GM23338 (cell line): ENCODE results near the gene NOP9. TPM values are rescaled to one million over a fixed set of nuclear protein-coding genes. Genes with fewer than 3 reads are reported as not detected.
"Not testable (repeated sequence)": the region's sequence is repeated elsewhere in the genome, so short reads cannot be mapped to it uniquely, and the experiment has no call there.

Experiments
- ATAC-seq: fragments of 200-7000 bp; cut with Tn5 transposase; 3 replicates; pipeline ENCODE4 v1.9.1; 2020
- DNase-seq: peaks from one replicate; pipeline ENCODE4 v3.0.0-alpha.2; 2015; ENCODE audit warnings: low spot score
- H2AFZ ChIP-seq: fragments of 200-600 bp; sonication (generic); 2 replicates; pipeline ENCODE4 v1.8.0; 2016; ENCODE audit warnings: antibody characterized with exemption, mild to moderate bottlenecking, moderate library complexity
- H3F3A ChIP-seq: fragments of 200-600 bp; sonication (generic); replicated peaks from 2 replicates; pipeline ENCODE4 v1.8.0; 2017; ENCODE audit warnings: antibody characterized with exemption, mixed run types, low read depth
- H3K27ac ChIP-seq: fragments of 200-600 bp; sonication (generic); 2 replicates; pipeline ENCODE4 v1.6.1; 2016; ENCODE audit warnings: low read depth
- H3K27me3 ChIP-seq: fragments of 200-600 bp; sonication (generic); 2 replicates; pipeline ENCODE4 v1.8.0; 2016; ENCODE audit warnings: mild to moderate bottlenecking, mixed run types, moderate library complexity; ENCODE audit not compliant: insufficient read depth
- H3K36me3 ChIP-seq: fragments of 200-600 bp; sonication (generic); 2 replicates; pipeline ENCODE4 v1.8.0; 2016; ENCODE audit warnings: mild to moderate bottlenecking; ENCODE audit not compliant: insufficient read depth
- H3K4me1 ChIP-seq: fragments of 200-600 bp; sonication (generic); 2 replicates; pipeline ENCODE4 v1.8.0; 2016; ENCODE audit warnings: mild to moderate bottlenecking, moderate library complexity; ENCODE audit not compliant: insufficient read depth
- H3K4me2 ChIP-seq: fragments of 200-600 bp; sonication (generic); 2 replicates; pipeline ENCODE4 v1.7.1; 2017; ENCODE audit warnings: mixed run types
- H3K4me3 ChIP-seq: fragments of 200-600 bp; sonication (generic); 2 replicates; pipeline ENCODE4 v1.6.1; 2016; ENCODE audit warnings: mixed run types
- H3K79me2 ChIP-seq: fragments of 200-600 bp; sonication (generic); replicated peaks from 2 replicates; pipeline ENCODE4 v1.8.0; 2017; ENCODE audit warnings: mild to moderate bottlenecking; ENCODE audit not compliant: insufficient read depth
- H3K9me2 ChIP-seq: fragments of 200-600 bp; sonication (generic); 2 replicates; pipeline ENCODE4 v1.8.0; 2017; ENCODE audit not compliant: insufficient read depth
- H4K20me1 ChIP-seq: fragments of 200-600 bp; sonication (generic); replicated peaks from 2 replicates; pipeline ENCODE4 v1.8.0; 2017; ENCODE audit warnings: mild to moderate bottlenecking; ENCODE audit not compliant: insufficient read depth
- H3K27ac Mint-ChIP-seq: 2 replicates; pipeline ENCODE4 v1.8.0; 2020; ENCODE audit warnings: inconsistent platforms, mild to moderate bottlenecking, moderate library complexity, mixed read lengths
- H3K27me3 Mint-ChIP-seq: 3 replicates; pipeline ENCODE4 v1.8.0; 2022; ENCODE audit warnings: low read depth, mild to moderate bottlenecking, moderate library complexity, mixed read lengths, inconsistent platforms; ENCODE audit not compliant: insufficient read depth, poor library complexity
- H3K36me3 Mint-ChIP-seq: 3 replicates; pipeline ENCODE4 v1.8.0; 2021; ENCODE audit warnings: low read depth, mild to moderate bottlenecking, inconsistent platforms, moderate library complexity, mixed read lengths
- H3K4me1 Mint-ChIP-seq: 3 replicates; pipeline ENCODE4 v1.8.0; 2020; ENCODE audit warnings: mild to moderate bottlenecking, inconsistent platforms, mixed read lengths
- H3K4me3 Mint-ChIP-seq: 3 replicates; pipeline ENCODE4 v1.8.0; 2021; ENCODE audit warnings: moderate library complexity, mild to moderate bottlenecking, inconsistent platforms, mixed read lengths
- H3K9me3 Mint-ChIP-seq: 3 replicates; pipeline ENCODE4 v1.8.0; 2020; ENCODE audit warnings: moderate library complexity, mild to moderate bottlenecking, inconsistent platforms, mixed read lengths
- CREB1 ChIP-seq: fragments of 250-450 bp; sonication (Bioruptor Pico); IDR thresholded peaks from 2 replicates; pipeline ENCODE4 v1.5.0; 2020; ENCODE audit warnings: low read depth, mild to moderate bottlenecking, moderate library complexity
- CTCF ChIP-seq, 2 experiments: fragments of 200-600 bp in 1 of 2; sonication (generic) in 1 of 2; conservative IDR thresholded peaks; 2 replicates each; pipeline versions ENCODE4 v1.5.1 to v1.6.1; 2016 to 2017; ENCODE audit warnings: antibody characterized with exemption in 2 of 2, low read depth in 2 of 2, mild to moderate bottlenecking in 2 of 2, moderate library complexity in 1 of 2
- EZH2phosphoT487 ChIP-seq: fragments of 200-600 bp; sonication (generic); IDR thresholded peaks from one replicate; pipeline ENCODE4 v1.8.1; 2018; ENCODE audit warnings: antibody characterized with exemption; ENCODE audit not compliant: unreplicated experiment
- polyA plus RNA-seq: library from polyadenylated mRNA; unstranded; fragments of >200 nt; fragmentation: Nextera tagmentation; extraction: Ambion mirVana; gene quantifications from 2 replicates; pipeline ENCODE4 v1.2.1, GENCODE V29; 2016
- total RNA-seq: library from RNA; depleted of rRNA; stranded (reverse); fragments of >200 nt; shearing (Covaris generic); gene quantifications from 2 replicates; pipeline ENCODE4 v1.2.3, GENCODE V29; 2014
- TF ChIP-seq, protein P1 (sequence below): IDR thresholded peaks from one replicate; pipeline ENCODE4 v1.6.1; 2018; ENCODE audit warnings: antibody characterized with exemption; ENCODE audit not compliant: unreplicated experiment

NOP9 gene
- total and polyA plus RNA-seq, 2 experiments from 2014 or later, result 7.9 to 32.8 TPM

- peaks cover 41% of the 10 kb centered on the region for H3K27me3 ChIP-seq
- DNase-seq (no peak), ATAC-seq (no peak)
- no peak overlapping the region for H2AFZ ChIP-seq
- H3K79me2 ChIP-seq, result no peaks in the 10 kb centered on the region
- Mint-ChIP-seq H3K4me1 (peaks cover 3% of the 10 kb centered on the region; the same call in 2 of the 3 replicates), H3K9me3 (no peaks in the 10 kb centered on the region; the same call in 2 of the 3 replicates), H3K27ac (no peak overlapping the region), H3K4me3 (no peak overlapping the region), H3K27me3 (peaks cover 36% of the 10 kb centered on the region), H3K36me3 (no peaks in the 10 kb centered on the region; the same call in 2 of the 3 replicates)
- TF ChIP-seq EZH2phosphoT487 (no peak), CREB1 (CRISPR knock-in tag) (no peak)
- TF ChIP-seq, protein P1, sequence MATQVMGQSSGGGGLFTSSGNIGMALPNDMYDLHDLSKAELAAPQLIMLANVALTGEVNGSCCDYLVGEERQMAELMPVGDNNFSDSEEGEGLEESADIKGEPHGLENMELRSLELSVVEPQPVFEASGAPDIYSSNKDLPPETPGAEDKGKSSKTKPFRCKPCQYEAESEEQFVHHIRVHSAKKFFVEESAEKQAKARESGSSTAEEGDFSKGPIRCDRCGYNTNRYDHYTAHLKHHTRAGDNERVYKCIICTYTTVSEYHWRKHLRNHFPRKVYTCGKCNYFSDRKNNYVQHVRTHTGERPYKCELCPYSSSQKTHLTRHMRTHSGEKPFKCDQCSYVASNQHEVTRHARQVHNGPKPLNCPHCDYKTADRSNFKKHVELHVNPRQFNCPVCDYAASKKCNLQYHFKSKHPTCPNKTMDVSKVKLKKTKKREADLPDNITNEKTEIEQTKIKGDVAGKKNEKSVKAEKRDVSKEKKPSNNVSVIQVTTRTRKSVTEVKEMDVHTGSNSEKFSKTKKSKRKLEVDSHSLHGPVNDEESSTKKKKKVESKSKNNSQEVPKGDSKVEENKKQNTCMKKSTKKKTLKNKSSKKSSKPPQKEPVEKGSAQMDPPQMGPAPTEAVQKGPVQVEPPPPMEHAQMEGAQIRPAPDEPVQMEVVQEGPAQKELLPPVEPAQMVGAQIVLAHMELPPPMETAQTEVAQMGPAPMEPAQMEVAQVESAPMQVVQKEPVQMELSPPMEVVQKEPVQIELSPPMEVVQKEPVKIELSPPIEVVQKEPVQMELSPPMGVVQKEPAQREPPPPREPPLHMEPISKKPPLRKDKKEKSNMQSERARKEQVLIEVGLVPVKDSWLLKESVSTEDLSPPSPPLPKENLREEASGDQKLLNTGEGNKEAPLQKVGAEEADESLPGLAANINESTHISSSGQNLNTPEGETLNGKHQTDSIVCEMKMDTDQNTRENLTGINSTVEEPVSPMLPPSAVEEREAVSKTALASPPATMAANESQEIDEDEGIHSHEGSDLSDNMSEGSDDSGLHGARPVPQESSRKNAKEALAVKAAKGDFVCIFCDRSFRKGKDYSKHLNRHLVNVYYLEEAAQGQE, result no peak
- no peaks in the 10 kb centered on the region for H3K36me3 ChIP-seq
- H3K4me3 ChIP-seq, result no peak overlapping the region
- H3K4me1 ChIP-seq, result no peaks in the 10 kb centered on the region; the same call in 1 of the 2 replicates
- no peak overlapping the region for H3K27ac ChIP-seq
- no peaks in the 10 kb centered on the region for H3K9me2 ChIP-seq
- H3K4me2 ChIP-seq, result no peak overlapping the region
- H4K20me1 ChIP-seq, result no peaks in the 10 kb centered on the region; the same call in 1 of the 2 replicates
- H3F3A ChIP-seq, result no peaks in the 10 kb centered on the region
Measured at GRCh38 chr14:24327303-24327702, 27.7 kb downstream of the NOP9 start.

- not testable (repeated sequence) for H3K4me2 ChIP-seq, H3K27ac ChIP-seq, H3K9me2 ChIP-seq, H3K27ac Mint-ChIP-seq, H3K4me3 Mint-ChIP-seq, H3K4me1 ChIP-seq, H3K9me3 Mint-ChIP-seq, H3K36me3 ChIP-seq, H3K4me3 ChIP-seq, H2AFZ ChIP-seq, ATAC-seq, DNase-seq, H4K20me1 ChIP-seq, H3K4me1 Mint-ChIP-seq, H3F3A ChIP-seq, H3K79me2 ChIP-seq, H3K36me3 Mint-ChIP-seq
- TF ChIP-seq CTCF (conservative IDR thresholded peaks at IDR 0.05; ENCODE audit: low read depth in 2 of 2), result peak; percentile 58 to 59
- peak; percentile 83 for TF ChIP-seq CREB1 (CRISPR knock-in tag)
- peaks cover 37% of the 10 kb centered on the region for H3K27me3 Mint-ChIP-seq
- H3K27me3 ChIP-seq, result peaks cover 47% of the 10 kb centered on the region
Measured at GRCh38 chr14:24327914-24328313, 28.3 kb downstream of the NOP9 start.
